ACHN (cell line): ENCODE data around the gene SLC5A11.

Experiments used
- DNase-seq: peaks from one replicate; pipeline ENCODE4 v3.0.0-alpha.2; 2015
- in situ Hi-C: cut with HindIII; loops from 2 replicates; pipeline ENCODE4 v1.10.0; 2017; ENCODE audit warnings: low sequenced_read_pairs, low pct_ligation_motif_present, low pct_unique_long_range_greater_than_20kb

Gene SLC5A11

DNA sequence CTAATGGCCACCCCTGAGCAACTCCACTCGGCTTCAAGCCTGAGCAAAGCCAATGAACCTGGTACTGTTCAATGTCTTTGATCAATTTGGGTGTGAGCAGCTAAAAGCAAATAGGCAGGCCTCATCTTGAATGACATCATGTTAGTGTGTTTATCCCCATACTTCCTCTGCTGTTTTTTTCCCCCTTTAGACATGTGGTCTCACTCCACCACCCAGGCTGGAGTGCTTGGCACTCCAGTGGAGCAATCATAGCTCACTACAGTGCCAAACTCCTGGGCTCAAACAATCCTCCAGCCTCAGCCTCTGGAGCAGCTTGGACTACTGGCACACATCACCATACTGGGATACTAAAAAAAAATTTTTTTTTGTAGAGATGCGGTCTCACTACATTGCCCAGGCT lies 94.0 kb downstream of the SLC5A11 start:
- in situ Hi-C loops = no loop called here
- DNase-seq = no peak

GRCh38 chr16:24943471-24943870 lies 97.7 kb downstream of the SLC5A11 start:
- in situ Hi-C loops = no loop called here

GRCh38 chr16:24944206-24944605 lies 98.4 kb downstream of the SLC5A11 start:
- DNase-seq = no peak
- in situ Hi-C loops = no loop called here

More at GRCh38 chr16:24943471-24943870, 97.7 kb downstream of the SLC5A11 start:
- DNase-seq = no peak

- DNase-seq = no peak
Measured at GRCh38 chr16:24946155-24946554, 100.4 kb downstream of the SLC5A11 start.

GRCh38 chr16:24950275-24950674 lies 104.5 kb downstream of the SLC5A11 start:
- in situ Hi-C loops = no loop called here
- DNase-seq = peak; percentile 65

More at GRCh38 chr16:24946155-24946554, 100.4 kb downstream of the SLC5A11 start:
- in situ Hi-C loops = no loop called here

DNA sequence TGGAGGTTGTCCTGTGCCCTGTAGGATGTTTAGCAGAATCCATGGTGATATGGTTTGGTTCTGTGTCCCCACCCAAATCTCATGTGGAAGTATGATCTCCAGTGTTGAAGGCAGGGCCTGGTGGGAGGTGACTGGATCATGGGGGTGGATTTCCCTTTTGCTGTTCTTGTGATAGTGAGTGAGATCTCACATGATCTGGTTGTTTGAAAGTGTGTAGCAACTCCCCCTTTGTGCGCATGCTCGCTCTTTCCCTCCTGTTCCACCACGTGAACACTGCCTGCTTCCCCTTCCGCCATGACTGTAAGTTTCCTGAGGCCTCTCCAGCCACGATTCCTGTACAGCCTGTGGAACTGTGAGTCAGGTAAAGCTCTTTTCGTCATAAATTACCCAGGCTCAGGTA lies 107.5 kb downstream of the SLC5A11 start:
- in situ Hi-C loops = no loop called here

GRCh38 chr16:24953721-24954120 lies 108.0 kb downstream of the SLC5A11 start:
- in situ Hi-C loops = no loop called here
- DNase-seq = no peak

More for the DNA sequence above, 107.5 kb downstream of the SLC5A11 start:
- no peak for DNase-seq

DNA sequence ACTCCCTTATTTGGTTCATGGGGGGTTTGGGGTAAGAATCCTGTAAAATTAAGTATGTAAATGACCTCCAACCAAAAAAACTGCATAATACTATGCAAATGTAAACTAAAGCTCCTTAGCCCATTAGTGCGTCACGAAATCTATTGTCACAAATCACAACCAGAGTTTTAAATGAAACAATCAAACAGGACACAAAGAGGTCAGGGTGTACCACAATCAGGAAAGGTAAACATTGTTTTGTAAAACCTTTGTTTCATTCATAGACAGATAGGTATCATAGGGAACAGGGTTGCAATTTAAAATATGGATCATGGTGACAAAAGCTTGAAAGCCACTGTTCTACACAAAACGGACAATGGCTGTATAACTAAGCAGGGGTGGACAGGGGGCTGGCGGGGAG lies 108.4 kb downstream of the SLC5A11 start:
- in situ Hi-C loops = no loop called here
- no peak for DNase-seq

DNA sequence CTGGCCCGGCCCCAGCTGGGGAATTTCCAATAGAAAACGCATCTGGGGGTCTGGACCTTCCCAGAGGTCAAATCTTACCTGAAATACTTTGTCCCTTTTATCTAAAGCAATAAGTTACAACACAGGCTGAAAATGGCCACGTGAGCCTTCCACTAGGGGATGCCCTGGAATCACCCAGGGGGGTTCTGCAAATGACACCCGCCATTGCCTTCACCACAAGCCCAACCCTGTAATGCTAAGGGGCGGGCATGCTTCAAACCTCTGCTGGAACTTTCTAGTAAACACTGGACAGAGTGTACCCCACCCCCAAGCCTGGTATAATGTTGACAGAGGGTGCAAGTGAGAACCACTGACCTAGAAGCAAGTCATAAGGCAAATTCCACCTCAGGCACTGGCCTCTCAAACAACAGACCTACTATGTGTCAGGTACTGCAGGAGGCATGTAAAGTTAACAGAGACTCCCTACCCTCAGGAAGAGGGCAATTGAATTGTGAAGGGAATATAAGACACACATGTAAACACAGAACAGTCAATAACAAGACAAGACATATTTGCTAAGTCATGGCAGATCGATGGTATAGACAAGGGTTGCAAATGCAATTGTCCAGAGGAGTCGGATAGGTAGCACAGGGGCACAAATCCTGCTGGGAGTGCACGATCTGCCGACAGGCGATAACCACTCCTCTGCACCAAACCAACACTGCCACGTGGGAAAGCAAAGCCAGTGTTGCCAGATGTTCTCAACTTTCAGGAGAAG lies 110.4 kb downstream of the SLC5A11 start:
- no peak for DNase-seq
- in situ Hi-C loops = no loop called here

DNA sequence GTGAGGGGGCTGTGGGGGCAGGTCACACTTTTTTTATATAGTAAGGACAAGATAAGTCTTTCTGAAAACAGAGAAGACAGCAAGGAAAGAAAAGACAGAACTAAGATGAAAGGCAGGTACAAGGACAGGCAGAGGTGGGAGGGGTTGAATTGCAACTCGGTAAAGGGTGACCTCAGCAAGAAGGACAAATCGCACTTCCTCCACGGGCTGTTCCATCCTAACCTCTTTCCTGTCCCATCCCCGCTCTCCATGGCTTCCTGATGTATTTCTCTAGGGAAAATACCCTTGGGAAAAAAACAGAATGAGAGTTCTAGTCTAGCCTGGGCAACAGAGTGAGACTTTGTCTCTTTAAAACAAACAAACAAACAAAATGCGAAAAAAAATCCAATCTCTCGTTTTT lies 112.1 kb downstream of the SLC5A11 start:
- DNase-seq = no peak
- in situ Hi-C loops = no loop called here
